NK-92 treated with Interleukin-12 subunit alpha and Interleukin-12 subunit beta, amount 100 ng/mL, for 24 hours (cell line): Measurements from ENCODE around the gene SPRR2F.

Experiments
- DNase-seq: peaks from one replicate; lab custom pipeline; 2025; lab: John Stamatoyannopoulos, UW

The SPRR2F gene

DNA sequence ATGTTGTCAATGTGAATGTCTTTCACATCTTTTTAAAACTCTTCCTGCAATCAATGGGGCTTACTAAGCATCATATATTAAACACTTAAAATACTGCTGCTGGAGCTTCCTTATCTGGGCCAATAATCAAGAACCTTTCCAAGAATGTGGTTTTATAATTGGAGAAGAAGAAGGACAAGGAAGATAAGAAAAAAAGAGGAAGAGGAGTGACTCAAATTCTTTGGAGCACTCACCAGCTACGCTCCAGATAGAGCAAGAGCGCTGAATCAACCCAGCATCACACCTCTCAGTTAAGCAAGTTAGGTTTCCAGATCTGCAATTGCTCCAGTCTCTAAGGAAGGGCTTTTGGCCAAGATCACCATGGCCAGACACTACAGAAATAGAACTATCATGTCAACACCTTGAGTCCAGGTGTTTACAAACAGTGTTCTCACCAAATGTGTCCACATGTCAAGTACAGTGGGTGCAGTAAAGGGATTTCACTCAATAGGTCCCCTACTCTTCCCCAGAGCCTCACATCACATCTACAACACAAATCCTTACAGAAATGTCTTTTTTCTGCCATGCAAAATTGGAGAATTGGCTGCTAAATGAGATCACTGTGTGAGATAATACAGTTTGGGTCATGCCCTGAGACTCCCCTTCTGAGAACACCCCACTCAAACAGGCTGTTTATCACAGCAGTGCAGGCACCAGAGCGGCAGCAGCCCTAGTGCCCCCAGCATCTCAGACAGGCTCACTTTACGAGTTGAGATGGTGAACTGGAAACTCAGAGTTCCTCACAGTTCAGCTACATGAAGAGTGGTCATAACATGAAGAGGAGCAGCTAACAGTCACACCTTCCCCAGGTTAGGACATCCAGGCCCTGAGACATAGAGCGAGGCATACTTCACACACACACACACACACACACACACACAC is 40.2 kb downstream of the SPRR2F start:
- no peak for DNase-seq

GRCh38 chr1:153071511-153071910 is 41.8 kb downstream of the SPRR2F start, which contains the start of gene SPRR2B:
Gene SPRR2B (minus strand): TSS chr1:153071611. CDS start chr1:153070839, 772 bp downstream.
- no peak for DNase-seq

DNA sequence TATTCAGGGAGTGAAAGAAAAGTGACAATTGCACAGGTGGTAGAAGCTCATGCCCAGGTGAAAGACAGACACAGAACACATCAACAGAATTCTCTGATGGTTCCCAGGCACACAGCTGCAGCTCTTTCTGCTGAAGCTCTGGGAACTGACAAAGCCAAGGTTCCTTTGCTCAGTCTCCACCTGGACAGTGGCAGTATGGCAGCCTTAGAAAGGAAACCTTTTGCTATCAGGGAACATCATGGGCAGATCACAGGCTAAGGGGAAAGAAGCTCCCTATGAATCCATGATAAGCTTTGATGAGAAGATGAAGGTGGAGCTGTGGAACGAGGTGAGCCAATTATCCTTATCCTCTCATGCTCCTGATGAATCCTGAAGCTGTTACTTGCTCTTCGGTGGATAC is 43.1 kb downstream of the SPRR2F start:
- no peak for DNase-seq
